T47D (cell line): Measurements from ENCODE around the gene RPL38.
"Not testable (repeated sequence)": the region's sequence is repeated elsewhere in the genome, so short reads cannot be mapped to it uniquely, and the experiment has no call there.

Experiments used
- DNase-seq, 2 experiments: peaks; one replicate each; pipeline versions ENCODE4 v3.0.0 to v3.0.0-alpha.2; 2011 to 2012; ENCODE audit warnings: low read depth in 1 of 2, low spot score in 1 of 2
- JUND ChIP-seq: IDR thresholded peaks from 2 replicates; pipeline ENCODE4 v1.6.1; 2012; ENCODE audit warnings: low read depth
- in situ Hi-C: cut with HindIII; loops from 2 replicates; pipeline ENCODE4 v1.10.0; 2016; ENCODE audit warnings: low sequenced_read_pairs, low pct_unique_long_range_greater_than_20kb

The RPL38 gene

GRCh38 chr17:74165797-74166365 is 37.6 kb upstream of the RPL38 start:
- TF ChIP-seq JUND: no peak
- DNase-seq: no peak
- in situ Hi-C loops: no loop called here

GRCh38 chr17:74170924-74171323 is 32.6 kb upstream of the RPL38 start:
- in situ Hi-C loops: no loop called here
- no peak for DNase-seq
- TF ChIP-seq JUND: no peak

DNA sequence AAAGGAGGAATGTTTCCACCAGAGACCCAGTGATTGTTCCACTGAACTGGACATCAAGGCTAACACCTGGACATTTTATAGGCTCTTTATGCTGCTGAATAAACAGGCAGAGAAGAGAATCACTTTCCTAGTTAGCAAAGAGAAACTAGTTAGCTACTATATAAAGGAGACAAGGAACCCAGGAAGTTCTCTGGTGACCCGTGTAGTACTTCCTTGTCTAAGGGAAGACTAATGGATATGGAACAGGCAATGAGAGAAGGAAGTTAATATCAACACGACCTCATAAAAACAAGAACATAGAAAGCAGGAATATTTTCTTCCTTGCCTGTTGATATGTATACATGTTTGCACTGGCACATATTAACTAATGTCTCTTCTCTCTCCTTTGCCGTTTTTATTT is 30.8 kb upstream of the RPL38 start:
- no peak for DNase-seq
- in situ Hi-C loops: no loop called here
- no peak for TF ChIP-seq JUND

GRCh38 chr17:74176546-74177001 is 26.9 kb upstream of the RPL38 start:
- peak; percentile 72 to 82 for DNase-seq
- no peak for TF ChIP-seq JUND
- in situ Hi-C loops: no loop called here

DNA sequence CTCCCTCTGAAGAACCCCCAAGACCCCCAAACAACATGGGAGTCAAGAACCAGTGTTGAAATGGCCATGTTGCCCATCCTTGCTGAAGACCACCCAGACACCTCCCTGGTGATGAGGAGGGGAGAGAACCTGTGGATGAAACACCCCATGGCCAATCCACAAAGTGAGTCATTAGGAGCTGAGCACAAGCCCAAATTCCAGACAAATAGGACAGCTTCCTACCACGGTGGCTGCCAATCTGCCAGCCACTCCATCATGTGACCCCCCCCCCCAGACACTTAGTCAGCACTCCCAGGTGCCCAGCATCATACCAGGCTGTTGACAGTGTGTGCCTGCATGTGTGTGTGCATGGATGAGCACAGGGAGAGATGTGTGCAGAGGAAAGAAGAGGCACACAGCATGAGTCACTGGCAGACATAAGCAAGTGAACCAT is 26.4 kb upstream of the RPL38 start:
- TF ChIP-seq JUND: no peak
- DNase-seq: no peak
- in situ Hi-C loops: no loop called here

DNA sequence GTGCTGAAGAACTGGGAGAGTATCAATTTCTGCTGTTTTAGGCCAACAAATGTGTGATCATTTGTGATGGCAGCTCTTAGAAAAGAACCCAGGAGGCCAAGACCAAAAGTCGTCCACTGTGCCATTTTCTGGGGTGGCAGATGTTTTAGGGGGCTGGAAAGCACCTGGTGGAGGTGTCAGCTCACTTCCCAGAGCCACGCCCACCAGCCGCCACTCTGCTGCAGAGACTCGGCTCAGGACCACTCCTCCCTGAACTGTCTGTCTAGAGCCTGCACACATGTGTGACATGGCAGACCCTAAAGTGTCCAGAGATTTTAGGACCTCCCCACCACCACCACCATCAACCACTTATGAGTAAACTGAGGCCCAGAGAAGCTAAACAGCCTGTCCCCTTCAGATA is 23.9 kb upstream of the RPL38 start:
- in situ Hi-C loops: no loop called here
- DNase-seq: no peak
- TF ChIP-seq JUND: no peak

DNA sequence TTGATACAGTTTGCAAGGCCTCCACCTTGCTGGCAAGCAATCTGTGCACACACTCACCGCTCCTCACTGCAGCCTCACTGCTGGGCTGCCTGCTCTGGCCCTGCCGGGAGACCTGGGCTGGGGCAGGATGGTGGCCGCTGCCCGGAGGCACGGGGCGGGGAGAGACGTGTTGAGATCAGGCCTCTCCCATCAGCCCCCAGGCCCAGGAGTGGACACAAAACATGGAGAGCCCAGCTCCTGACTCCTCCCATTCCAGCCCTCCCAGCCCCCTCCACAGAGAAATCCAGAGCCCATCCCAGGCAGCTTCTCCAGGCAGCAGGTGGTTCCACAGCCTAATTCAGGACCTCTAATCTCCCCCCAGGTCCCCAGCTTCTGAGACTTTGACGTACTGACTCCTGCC is 23.1 kb upstream of the RPL38 start:
- no peak for TF ChIP-seq JUND
- in situ Hi-C loops: no loop called here
- DNase-seq: no peak

- in situ Hi-C loops: no loop called here
- no peak for DNase-seq
- TF ChIP-seq JUND: no peak
These were observed 22.1 kb upstream of the RPL38 start for GRCh38 chr17:74181341-74181740.

GRCh38 chr17:74182041-74182723 is 21.3 kb upstream of the RPL38 start:
- in situ Hi-C loops: no loop called here
- DNase-seq: no peak
- TF ChIP-seq JUND: no peak

GRCh38 chr17:74183411-74183810 is 20.1 kb upstream of the RPL38 start:
- TF ChIP-seq JUND: no peak
- in situ Hi-C loops: no loop called here
- DNase-seq: no peak

GRCh38 chr17:74185571-74186185 is 17.8 kb upstream of the RPL38 start:
- TF ChIP-seq JUND: no peak
- in situ Hi-C loops: no loop called here
- DNase-seq: no peak

DNA sequence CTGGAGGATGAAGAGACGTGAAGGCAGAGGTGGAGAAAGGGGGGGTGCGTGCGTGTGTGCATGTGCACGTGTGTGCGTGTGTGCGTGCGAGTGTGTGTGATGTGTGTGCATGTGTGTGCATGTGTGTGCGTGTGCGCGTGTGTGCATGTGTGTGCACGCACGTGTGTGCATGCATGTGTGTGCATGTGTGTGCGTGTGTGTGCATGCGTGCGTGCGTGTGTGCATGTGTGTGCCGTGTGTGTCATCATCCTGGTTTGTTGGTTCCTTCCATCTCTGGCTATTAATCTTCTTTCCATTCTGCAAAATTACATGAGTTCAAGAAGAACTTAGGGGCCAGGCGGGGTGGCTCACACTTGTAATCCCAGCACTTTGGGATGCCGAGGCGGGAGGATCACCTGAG is 17.0 kb upstream of the RPL38 start:
- no peak for DNase-seq
- TF ChIP-seq JUND: no peak
- in situ Hi-C loops: no loop called here

GRCh38 chr17:74187761-74188160 is 15.7 kb upstream of the RPL38 start:
- DNase-seq: no peak
- no peak for TF ChIP-seq JUND
- in situ Hi-C loops: no loop called here

- DNase-seq, in situ Hi-C loops: not testable (repeated sequence)
These were observed 14.8 kb upstream of the RPL38 start for GRCh38 chr17:74188687-74189086.
